HFFc6 (cell line): Measurements from ENCODE around the gene LYPD6. TPM values are rescaled to one million over a fixed set of nuclear protein-coding genes. Genes with fewer than 3 reads are reported as not detected.

ENCODE experiments used
- DNase-seq: peaks from one replicate; pipeline ENCODE4 v3.0.0-alpha.2; 2018
- H3K27ac Mint-ChIP-seq: 2 replicates; pipeline ENCODE4 v1.8.0; 2020; ENCODE audit warnings: mild to moderate bottlenecking, mixed read lengths
- H3K27me3 Mint-ChIP-seq: 2 replicates; pipeline ENCODE4 v1.8.0; 2021; ENCODE audit warnings: mild to moderate bottlenecking, moderate library complexity, mixed read lengths; ENCODE audit not compliant: insufficient read depth
- H3K36me3 Mint-ChIP-seq: 2 replicates; pipeline ENCODE4 v1.8.0; 2021; ENCODE audit warnings: low read depth, mixed read lengths
- H3K4me1 Mint-ChIP-seq: 2 replicates; pipeline ENCODE4 v1.8.0; 2020; ENCODE audit warnings: low read depth, mixed read lengths
- H3K4me3 Mint-ChIP-seq: 2 replicates; pipeline ENCODE4 v1.8.0; 2020; ENCODE audit warnings: mild to moderate bottlenecking, moderate library complexity, mixed read lengths
- H3K9me3 Mint-ChIP-seq: 2 replicates; pipeline ENCODE4 v1.8.0; 2020; ENCODE audit warnings: mild to moderate bottlenecking, mixed read lengths
- CTCF ChIP-seq: fragments of 200-600 bp; sonication (generic); IDR thresholded peaks from 2 replicates; pipeline ENCODE4 v1.5.0; 2021; ENCODE audit warnings: antibody characterized with exemption, mild to moderate bottlenecking
- total RNA-seq, 6 experiments: library from RNA; stranded (reverse); fragmentation: NEBNext Ultra II Directional; extraction: Animal tissue kit (Norgen Biotek cat#: 25700); gene quantifications; 2 replicates in 1 of 6; 3 replicates in 5 of 6; pipeline ENCODE4 v1.2.3, GENCODE V29; 2021

Gene LYPD6
- total RNA-seq, 6 experiments from 2014 or later = 16.7 to 29.4 (median 22.4) TPM

- H3K27me3 Mint-ChIP-seq = peaks cover 2% of the 10 kb centered on the region
Observed at GRCh38 chr2:149332364-149332763, 2.0 kb downstream of the LYPD6 start.

GRCh38 chr2:149333636-149334035 lies 3.2 kb downstream of the LYPD6 start:
- TF ChIP-seq CTCF = no peak
- peaks cover 30% of the 10 kb centered on the region for H3K36me3 Mint-ChIP-seq
- peak overlapping the region; percentile 16; the same call in 1 of the 2 replicates for H3K4me3 Mint-ChIP-seq
- no peak for DNase-seq
- H3K9me3 Mint-ChIP-seq = peaks cover 14% of the 10 kb centered on the region
- peaks cover 2% of the 10 kb centered on the region for H3K27me3 Mint-ChIP-seq
- H3K4me1 Mint-ChIP-seq = peaks cover 44% of the 10 kb centered on the region
- H3K27ac Mint-ChIP-seq = no peak overlapping the region; the same call in 1 of the 2 replicates

More at GRCh38 chr2:149332364-149332763, 2.0 kb downstream of the LYPD6 start:
- peak overlapping the region; percentile 90 for H3K4me3 Mint-ChIP-seq
- peaks cover 9% of the 10 kb centered on the region for H3K9me3 Mint-ChIP-seq
- DNase-seq = no peak
- H3K27ac Mint-ChIP-seq = no peak overlapping the region
- peaks cover 25% of the 10 kb centered on the region for H3K36me3 Mint-ChIP-seq
- no peak for TF ChIP-seq CTCF
- peaks cover 50% of the 10 kb centered on the region for H3K4me1 Mint-ChIP-seq

GRCh38 chr2:149334156-149334555 lies 3.8 kb downstream of the LYPD6 start:
- no peak for TF ChIP-seq CTCF
- Mint-ChIP-seq H3K9me3 (peaks cover 14% of the 10 kb centered on the region), H3K27ac (peak overlapping the region; percentile 32; the same call in 1 of the 2 replicates), H3K4me1 (peaks cover 40% of the 10 kb centered on the region), H3K27me3 (peaks cover 2% of the 10 kb centered on the region), H3K36me3 (peaks cover 30% of the 10 kb centered on the region), H3K4me3 (peak overlapping the region; percentile 16; the same call in 1 of the 2 replicates)
- DNase-seq = no peak

GRCh38 chr2:149339324-149339723 lies 8.9 kb downstream of the LYPD6 start:
- no peak for TF ChIP-seq CTCF
- H3K4me3 Mint-ChIP-seq = no peak overlapping the region
- H3K4me1 Mint-ChIP-seq = peaks cover 28% of the 10 kb centered on the region
- DNase-seq = no peak
- no peak overlapping the region for H3K27ac Mint-ChIP-seq
- peaks cover 14% of the 10 kb centered on the region for H3K9me3 Mint-ChIP-seq
- H3K27me3 Mint-ChIP-seq = peaks cover 2% of the 10 kb centered on the region
- H3K36me3 Mint-ChIP-seq = peaks cover 18% of the 10 kb centered on the region

- Mint-ChIP-seq H3K9me3 (peaks cover 4% of the 10 kb centered on the region; the same call in 1 of the 2 replicates), H3K27me3 (no peaks in the 10 kb centered on the region; the same call in 1 of the 2 replicates), H3K4me1 (peaks cover 20% of the 10 kb centered on the region), H3K4me3 (no peak overlapping the region; the same call in 1 of the 2 replicates), H3K27ac (peak overlapping the region; percentile 12; the same call in 1 of the 2 replicates), H3K36me3 (peaks cover 4% of the 10 kb centered on the region; the same call in 1 of the 2 replicates)
- DNase-seq = no peak
- TF ChIP-seq CTCF = no peak
Observed at GRCh38 chr2:149342509-149342908, 12.1 kb downstream of the LYPD6 start.
